CD4-positive, alpha-beta T cell treated with Interleukin-17A for 4 hours (primary cell): Measurements from ENCODE around the gene ZMYND12.
"Not testable (repeated sequence)": the region's sequence is repeated elsewhere in the genome, so short reads cannot be mapped to it uniquely, and the experiment has no call there.

ENCODE experiments used
- DNase-seq: peaks from one replicate; pipeline ENCODE4 v3.0.0-alpha.2; 2020; ENCODE audit warnings: mixed read lengths

ZMYND12 gene

GRCh38 chr1:42456010-42456753, at the start of gene ZMYND12, which contains the start of gene PPCS:
TSS of gene ZMYND12 (minus strand) at chr1:42456022. CDS start at chr1:42455997, 25 bp downstream.
TSS of gene PPCS (plus strand) at chr1:42456543. CDS start at chr1:42456566, 23 bp downstream.
- DNase-seq = peak; percentile 94

- DNase-seq = no peak
Observed at GRCh38 chr1:42504535-42505128, 48.8 kb upstream of the ZMYND12 start.

- not testable (repeated sequence) for DNase-seq
Observed at GRCh38 chr1:42502031-42502430, 46.2 kb upstream of the ZMYND12 start.

GRCh38 chr1:42490237-42490636, 34.4 kb upstream of the ZMYND12 start:
- no peak for DNase-seq

GRCh38 chr1:42484382-42484781, 28.6 kb upstream of the ZMYND12 start:
- no peak for DNase-seq

GRCh38 chr1:42482635-42483153, 26.9 kb upstream of the ZMYND12 start:
- DNase-seq = no peak

GRCh38 chr1:42480921-42481320, 25.1 kb upstream of the ZMYND12 start:
- DNase-seq = no peak

- no peak for DNase-seq
Observed at GRCh38 chr1:42479621-42480020, 23.8 kb upstream of the ZMYND12 start.

- no peak for DNase-seq
Observed at GRCh38 chr1:42477775-42478174, 22.0 kb upstream of the ZMYND12 start.

GRCh38 chr1:42477354-42477753, 21.5 kb upstream of the ZMYND12 start:
- DNase-seq = not testable (repeated sequence)

- no peak for DNase-seq
Observed at GRCh38 chr1:42476605-42477004, 20.8 kb upstream of the ZMYND12 start.

- DNase-seq = no peak
Observed at GRCh38 chr1:42469727-42470126, 13.9 kb upstream of the ZMYND12 start.

GRCh38 chr1:42466030-42466429, 10.2 kb upstream of the ZMYND12 start:
- DNase-seq = no peak

GRCh38 chr1:42463921-42464320, 8.1 kb upstream of the ZMYND12 start:
- DNase-seq = no peak

GRCh38 chr1:42462828-42463763, 7.3 kb upstream of the ZMYND12 start, which contains the start of gene CCDC30:
TSS of gene CCDC30 (plus strand) at chr1:42463286. CDS start at chr1:42480552, 17,266 bp downstream.
- peak; percentile 96 for DNase-seq

- DNase-seq = no peak
Observed at GRCh38 chr1:42461196-42461595, 5.4 kb upstream of the ZMYND12 start.

- DNase-seq = peak; percentile 71
Observed at GRCh38 chr1:42456754-42457089, 900 bp upstream of the ZMYND12 start.

- no peak for DNase-seq
Observed at GRCh38 chr1:42454403-42454802, 1.4 kb downstream of the ZMYND12 start.

- DNase-seq = no peak
Observed at GRCh38 chr1:42453386-42453785, 2.4 kb downstream of the ZMYND12 start.

GRCh38 chr1:42450061-42450460, 5.8 kb downstream of the ZMYND12 start:
- DNase-seq = no peak

GRCh38 chr1:42449256-42449655, 6.6 kb downstream of the ZMYND12 start:
- DNase-seq = no peak

- no peak for DNase-seq
Observed at GRCh38 chr1:42442662-42443061, 13.2 kb downstream of the ZMYND12 start.

- no peak for DNase-seq
Observed at GRCh38 chr1:42439940-42440339, 15.9 kb downstream of the ZMYND12 start.
